Transverse colon (tissue), 4 donors: ENCODE data around the gene CPT1A. TPM values are rescaled to one million over a fixed set of nuclear protein-coding genes. Genes with fewer than 3 reads are reported as not detected.

Source experiments
- DNase-seq: peaks from one replicate; pipeline ENCODE4 v3.0.0-alpha.2; 2019
- H3K27ac ChIP-seq, 4 donors: fragments of 200-600 bp; sonication (generic); 2 replicates each; pipeline ENCODE4 v1.5.1; 2016 to 2018; ENCODE audit warnings: inconsistent platforms in 4 of 4
- H3K27me3 ChIP-seq: fragments of 200-600 bp; sonication (generic); 2 replicates; pipeline ENCODE4 v1.5.1; 2017; ENCODE audit warnings: inconsistent platforms
- H3K36me3 ChIP-seq, 4 donors: fragments of 200-600 bp; sonication (generic); 2 replicates each; pipeline ENCODE4 v1.5.1; 2017 to 2019; ENCODE audit warnings: inconsistent platforms in 4 of 4
- H3K4me1 ChIP-seq, 4 donors: fragments of 200-600 bp; sonication (generic); 2 replicates each; pipeline ENCODE4 v1.5.1; 2017 to 2020; ENCODE audit warnings: inconsistent platforms in 4 of 4
- H3K4me3 ChIP-seq, 4 donors: fragments of 200-600 bp; sonication (generic); 1 replicate in 1 of 4; 2 replicates in 3 of 4; pipeline versions ENCODE4 v1.5.1 to v1.6.1; 2017 to 2019; ENCODE audit warnings: inconsistent platforms in 4 of 4
- H3K9me3 ChIP-seq, 2 donors: fragments of 200-600 bp; sonication (generic); 2 replicates each; pipeline ENCODE4 v1.5.1; 2017 to 2019; ENCODE audit warnings: inconsistent platforms in 2 of 2
- EP300 ChIP-seq: sonication (generic); formaldehyde crosslinking; IDR thresholded peaks from one replicate; pipeline ENCODE4 v1.6.1; 2017; ENCODE audit warnings: antibody characterized with exemption, low read depth
- POLR2A ChIP-seq: fragments of 450-650 bp; IDR thresholded peaks from one replicate; pipeline ENCODE4 v1.6.1; 2016; ENCODE audit warnings: antibody characterized with exemption, mild to moderate bottlenecking, moderate library complexity
- POLR2AphosphoS5 ChIP-seq, 3 donors: sonication (generic); formaldehyde crosslinking; IDR thresholded peaks; one replicate each; pipeline ENCODE4 v1.6.1; 2016; ENCODE audit warnings: antibody characterized with exemption in 3 of 3
- WGBS, 2 donors: methylation state at CpG; one replicate each; pipeline ENCODE4 v1.1.5; 2018; ENCODE audit warnings: low coverage in 1 of 2; 5-methylcytosine and 5-hydroxymethylcytosine counted together
- in situ Hi-C, 4 donors: fragments of 200-750 bp; cut with MboI; loops; one replicate each; pipeline versions ENCODE4 v1.15.0 to v1.15.1; 2017; ENCODE audit warnings: low sequenced_read_pairs in 3 of 4, low pct_ligation_motif_present in 1 of 4, low pct_unique_long_range_greater_than_20kb in 1 of 4
- intact Hi-C: fragments of 100-400 bp; cut with DNase I; formaldehyde crosslinking; loops from one replicate; pipeline ENCODE4 v1.15.1; 2023; ENCODE audit warnings: low total_unique reads
- total RNA-seq, 4 donors: library from RNA; depleted of rRNA; stranded (reverse); fragments of >200 nt; gene quantifications; one replicate each; pipeline ENCODE4 v1.1.0, GENCODE V29; 2016
- TF ChIP-seq, protein P1 (sequence below), 5 experiments: fragments of 200-600 bp in 3 of 5; fragments of 450-650 bp in 2 of 5; sonication (generic) in 3 of 5; IDR thresholded peaks; 1 replicate in 2 of 5; 2 replicates in 3 of 5; pipeline ENCODE4 v1.5.1; 2016 to 2017; ENCODE audit warnings: antibody characterized with exemption in 5 of 5, inconsistent platforms in 3 of 5, mild to moderate bottlenecking in 2 of 5, moderate library complexity in 1 of 5

Gene CPT1A
- total RNA-seq, 4 donors from 2014 or later, result 98.9 to 263 (median 177) TPM

DNA sequence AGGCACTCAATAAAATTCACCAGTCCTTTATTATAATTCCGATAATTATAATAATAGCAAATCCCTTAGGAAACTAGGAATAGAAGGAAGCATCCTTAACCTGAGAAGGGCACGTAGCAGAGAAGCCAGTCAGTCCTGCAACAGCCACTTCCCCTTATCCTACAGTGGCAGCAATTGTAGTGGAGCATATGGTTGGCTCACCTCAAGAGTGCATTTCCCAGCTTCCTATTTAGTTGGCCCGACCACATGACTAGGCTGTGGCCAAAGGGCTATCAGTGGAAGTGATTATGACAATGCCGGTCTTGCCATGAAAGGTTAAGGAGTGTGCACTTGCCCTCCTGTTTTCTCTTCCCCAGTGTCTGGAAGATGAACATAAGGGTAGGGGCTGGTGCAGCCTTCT lies 117.4 kb downstream of the CPT1A start:
- no peaks in the 10 kb centered on the region for H3K4me1 ChIP-seq
- in situ Hi-C loops, result no loop called here
- DNase-seq, result no peak
- peaks cover 0 to 3% of the 10 kb centered on the region in 2 donors for H3K9me3 ChIP-seq
- no peaks in the 10 kb centered on the region for H3K36me3 ChIP-seq
- H3K27me3 ChIP-seq, result no peaks in the 10 kb centered on the region
- intact Hi-C loops, result no loop called here
- no peak overlapping the region for H3K27ac ChIP-seq
- 83 to 88% methylated on average over 3 to 4 of the region's 4 CpGs for WGBS, 2 donors
- no peak for TF ChIP-seq POLR2A
- no peak for TF ChIP-seq POLR2AphosphoS5 (IDR thresholded peaks at IDR 0.05)
- TF ChIP-seq EP300, result no peak
- TF ChIP-seq, protein P1, sequence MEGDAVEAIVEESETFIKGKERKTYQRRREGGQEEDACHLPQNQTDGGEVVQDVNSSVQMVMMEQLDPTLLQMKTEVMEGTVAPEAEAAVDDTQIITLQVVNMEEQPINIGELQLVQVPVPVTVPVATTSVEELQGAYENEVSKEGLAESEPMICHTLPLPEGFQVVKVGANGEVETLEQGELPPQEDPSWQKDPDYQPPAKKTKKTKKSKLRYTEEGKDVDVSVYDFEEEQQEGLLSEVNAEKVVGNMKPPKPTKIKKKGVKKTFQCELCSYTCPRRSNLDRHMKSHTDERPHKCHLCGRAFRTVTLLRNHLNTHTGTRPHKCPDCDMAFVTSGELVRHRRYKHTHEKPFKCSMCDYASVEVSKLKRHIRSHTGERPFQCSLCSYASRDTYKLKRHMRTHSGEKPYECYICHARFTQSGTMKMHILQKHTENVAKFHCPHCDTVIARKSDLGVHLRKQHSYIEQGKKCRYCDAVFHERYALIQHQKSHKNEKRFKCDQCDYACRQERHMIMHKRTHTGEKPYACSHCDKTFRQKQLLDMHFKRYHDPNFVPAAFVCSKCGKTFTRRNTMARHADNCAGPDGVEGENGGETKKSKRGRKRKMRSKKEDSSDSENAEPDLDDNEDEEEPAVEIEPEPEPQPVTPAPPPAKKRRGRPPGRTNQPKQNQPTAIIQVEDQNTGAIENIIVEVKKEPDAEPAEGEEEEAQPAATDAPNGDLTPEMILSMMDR (IDR thresholded peaks at IDR 0.05), result no peak
- H3K4me3 ChIP-seq, result no peak overlapping the region

DNA sequence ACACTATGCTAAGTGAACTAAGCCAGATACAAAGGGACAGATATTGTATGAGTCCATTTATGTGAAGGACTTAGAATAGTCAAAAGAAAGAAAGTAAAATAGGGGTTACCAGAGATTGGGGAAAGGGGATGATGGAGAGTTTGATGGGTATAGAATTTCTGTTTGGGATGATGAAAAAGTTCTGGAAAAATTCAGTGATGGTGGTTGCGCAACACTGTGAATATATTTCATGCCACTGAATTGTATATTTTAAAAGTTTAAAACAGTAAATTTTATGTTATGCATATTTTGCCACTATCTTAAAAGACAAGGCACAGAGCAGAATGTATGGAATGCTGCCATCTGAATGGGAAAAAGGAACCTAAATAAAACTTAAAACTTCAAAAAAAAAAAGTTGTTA lies 119.6 kb downstream of the CPT1A start:
- H3K27me3 ChIP-seq, result no peaks in the 10 kb centered on the region
- TF ChIP-seq, protein P1 (IDR thresholded peaks at IDR 0.05), result no peak
- no peak for TF ChIP-seq POLR2AphosphoS5 (IDR thresholded peaks at IDR 0.05)
- TF ChIP-seq POLR2A, result no peak
- no peak for TF ChIP-seq EP300
- no peak for DNase-seq
- 97 to 100% methylated on average over 1 of the region's 1 CpG for WGBS, 2 donors
- in situ Hi-C loops, result no loop called here
- H3K4me3 ChIP-seq, result no peak overlapping the region
- intact Hi-C loops, result no loop called here
- H3K9me3 ChIP-seq, result peaks cover 0 to 3% of the 10 kb centered on the region in 2 donors
- H3K4me1 ChIP-seq, result no peaks in the 10 kb centered on the region
- no peak overlapping the region for H3K27ac ChIP-seq
- H3K36me3 ChIP-seq, result no peaks in the 10 kb centered on the region

DNA sequence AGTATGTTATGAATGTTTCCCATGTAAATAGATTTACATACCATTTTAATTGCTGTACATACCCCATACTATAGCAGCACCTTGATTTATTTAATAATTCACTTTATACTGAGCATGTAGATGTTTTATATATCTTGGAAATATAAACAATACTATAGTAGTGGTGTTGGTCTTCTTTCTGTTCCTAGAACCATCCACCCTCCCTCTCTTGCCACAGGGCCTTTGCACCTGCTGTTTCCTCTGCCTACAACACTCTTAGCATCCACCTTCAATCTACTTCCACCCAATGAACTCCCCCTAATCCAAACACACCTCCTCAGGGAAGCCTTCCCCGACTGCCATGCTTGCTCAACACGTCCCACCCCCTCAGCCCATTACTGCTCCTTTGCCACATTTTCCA lies 120.6 kb downstream of the CPT1A start:
- no peak overlapping the region for H3K27ac ChIP-seq
- H3K4me3 ChIP-seq, result no peak overlapping the region
- peaks cover 0 to 3% of the 10 kb centered on the region in 2 donors for H3K9me3 ChIP-seq
- in situ Hi-C loops, result no loop called here
- no peaks in the 10 kb centered on the region for H3K4me1 ChIP-seq
- no peaks in the 10 kb centered on the region for H3K36me3 ChIP-seq
- TF ChIP-seq POLR2A (no peak), EP300 (no peak), POLR2AphosphoS5 (IDR thresholded peaks at IDR 0.05) (no peak)
- TF ChIP-seq, protein P1 (IDR thresholded peaks at IDR 0.05), result no peak
- intact Hi-C loops, result no loop called here
- H3K27me3 ChIP-seq, result no peaks in the 10 kb centered on the region
- no peak for DNase-seq
- 82% methylated on average over 2 of the region's 2 CpGs; no CpG with 5 or more reads in 1 of the 2 donors for WGBS, 2 donors

DNA sequence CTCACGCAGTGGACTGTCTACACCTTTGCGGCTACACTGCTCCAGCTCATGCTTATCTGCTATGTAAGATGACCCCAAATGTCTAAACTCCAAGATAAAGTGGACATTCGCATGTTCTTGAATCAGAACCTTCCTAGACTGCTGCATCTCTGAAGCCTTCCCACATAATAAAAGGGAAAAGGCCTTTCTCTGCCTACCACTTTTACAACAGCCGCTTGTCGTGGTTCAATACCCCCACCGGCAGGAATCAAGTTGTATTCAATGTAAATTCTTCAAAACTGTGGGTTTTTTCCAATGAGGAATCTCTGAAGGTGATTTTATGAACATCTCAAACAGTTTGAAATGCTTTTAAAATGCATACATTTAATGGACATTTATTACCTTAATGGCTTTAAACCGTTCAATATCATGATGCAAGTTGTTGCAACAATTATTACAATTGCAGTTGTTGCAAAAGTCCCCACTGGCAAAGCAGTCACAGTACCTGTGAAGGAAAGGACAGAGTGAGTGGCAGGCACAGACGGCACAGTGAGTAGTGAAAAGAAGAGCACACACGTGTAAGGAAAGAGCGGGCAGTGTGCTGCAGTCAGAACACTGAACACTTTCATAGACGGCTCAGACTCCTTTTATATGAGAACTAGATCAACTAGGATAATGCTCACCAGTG lies 126.1 kb downstream of the CPT1A start:
- H3K4me3 ChIP-seq, result no peak overlapping the region
- intact Hi-C loops, result no loop called here
- no peaks in the 10 kb centered on the region for H3K4me1 ChIP-seq
- H3K27me3 ChIP-seq, result no peaks in the 10 kb centered on the region
- in situ Hi-C loops, result no loop called here
- no peak overlapping the region for H3K27ac ChIP-seq
- no peaks in the 10 kb centered on the region for H3K36me3 ChIP-seq
- TF ChIP-seq POLR2AphosphoS5 (IDR thresholded peaks at IDR 0.05) (no peak), EP300 (no peak), POLR2A (no peak)
- TF ChIP-seq, protein P1 (IDR thresholded peaks at IDR 0.05), result no peak
- 80 to 88% methylated on average over 7 to 11 of the region's 11 CpGs for WGBS, 2 donors
- H3K9me3 ChIP-seq, result peaks cover 0 to 3% of the 10 kb centered on the region in 2 donors
- DNase-seq, result no peak
